Thoracic aorta (tissue), 2 donors: ENCODE measurements around the gene CAPS. TPM values are rescaled to one million over a fixed set of nuclear protein-coding genes. Genes with fewer than 3 reads are reported as not detected.

Source experiments
- ATAC-seq: fragments of 150-250 bp; one replicate; pipeline ENCODE4 v1.8.0; 2017; ENCODE audit warnings: low read depth; ENCODE audit not compliant: insufficient number of reproducible peaks, low FRiP score
- DNase-seq: peaks from one replicate; pipeline ENCODE4 v3.0.0-alpha.2; 2020; ENCODE audit warnings: low spot score
- H3K27ac ChIP-seq, 2 donors: fragments of 200-600 bp; sonication (generic); 1 replicate in 1 of 2; 2 replicates in 1 of 2; pipeline ENCODE4 v1.5.1; 2016; ENCODE audit warnings: mild to moderate bottlenecking in 2 of 2, moderate library complexity in 2 of 2
- H3K27me3 ChIP-seq: fragments of 200-600 bp; sonication (generic); replicated peaks from 2 replicates; pipeline ENCODE4 v1.6.0; 2016; ENCODE audit warnings: mild to moderate bottlenecking; ENCODE audit not compliant: insufficient read depth
- H3K36me3 ChIP-seq: fragments of 200-600 bp; sonication (generic); one replicate; pipeline ENCODE4 v1.5.1; 2016
- H3K4me1 ChIP-seq, 2 donors: fragments of 200-600 bp; sonication (generic); 1 replicate in 1 of 2; 2 replicates in 1 of 2; pipeline versions ENCODE4 v1.5.1 to v1.6.0; 2016; ENCODE audit warnings: low read depth in 2 of 2, mild to moderate bottlenecking in 1 of 2; ENCODE audit not compliant: control insufficient read depth in 1 of 2
- H3K4me3 ChIP-seq: fragments of 200-600 bp; sonication (generic); 2 replicates; pipeline ENCODE4 v1.5.1; 2016; ENCODE audit warnings: mild to moderate bottlenecking
- H3K9me3 ChIP-seq: fragments of 200-600 bp; sonication (generic); 2 replicates; pipeline ENCODE4 v1.5.1; 2016
- total RNA-seq, 2 donors: library from RNA; depleted of rRNA; stranded (reverse); fragments of >200 nt; gene quantifications; one replicate each; pipeline versions ENCODE4 v1.1.0 to v1.2.3, GENCODE V29; 2016
- TF ChIP-seq, protein P1 (sequence below): fragments of 200-600 bp; sonication (generic); IDR thresholded peaks from one replicate; pipeline ENCODE4 v1.5.1; 2019; ENCODE audit warnings: antibody characterized with exemption

The CAPS gene
- total RNA-seq, 2 donors from 2014 or later = 8.5 to 48.7 TPM

DNA sequence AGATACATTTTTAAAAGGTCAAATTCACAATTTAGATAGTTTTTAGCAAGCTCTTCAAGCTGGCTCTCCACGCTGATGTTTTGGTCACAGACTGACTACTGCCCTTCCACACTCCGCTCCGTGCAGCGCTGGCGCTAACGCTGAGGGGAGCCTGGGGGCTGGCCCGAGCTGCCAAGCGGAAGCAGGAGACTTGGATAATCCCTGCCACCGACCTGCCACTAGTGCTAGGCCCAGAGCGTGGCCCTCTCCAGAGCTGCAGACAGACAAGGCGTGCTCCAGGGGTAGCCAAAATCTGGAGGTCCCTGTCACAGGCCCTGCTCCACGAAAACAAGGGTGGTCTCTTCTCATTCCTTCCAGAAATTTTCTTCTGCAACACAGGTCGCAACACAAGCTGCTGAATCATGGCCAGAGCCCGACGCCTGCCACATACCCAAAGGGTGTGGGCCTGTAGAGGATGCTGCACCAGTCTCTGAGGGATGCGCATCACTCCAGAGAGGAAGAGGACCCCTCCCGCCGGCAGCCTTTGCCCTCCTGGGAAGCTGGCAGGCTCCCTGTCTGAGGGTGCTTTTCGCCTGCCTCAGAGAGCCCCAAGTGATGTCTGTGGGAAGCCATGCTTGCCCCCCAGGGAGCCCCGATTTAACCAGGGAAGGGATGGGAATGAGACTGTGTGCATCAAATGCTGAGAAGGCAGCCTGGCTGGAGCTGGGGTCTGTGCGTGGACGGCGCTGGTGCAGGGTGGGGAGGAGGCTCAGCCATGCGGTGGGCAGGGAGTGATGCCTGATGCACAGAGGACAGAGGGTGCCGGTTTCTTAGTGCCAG is 21.6 kb downstream of the CAPS start:
- no peak for DNase-seq
- TF ChIP-seq, protein P1, sequence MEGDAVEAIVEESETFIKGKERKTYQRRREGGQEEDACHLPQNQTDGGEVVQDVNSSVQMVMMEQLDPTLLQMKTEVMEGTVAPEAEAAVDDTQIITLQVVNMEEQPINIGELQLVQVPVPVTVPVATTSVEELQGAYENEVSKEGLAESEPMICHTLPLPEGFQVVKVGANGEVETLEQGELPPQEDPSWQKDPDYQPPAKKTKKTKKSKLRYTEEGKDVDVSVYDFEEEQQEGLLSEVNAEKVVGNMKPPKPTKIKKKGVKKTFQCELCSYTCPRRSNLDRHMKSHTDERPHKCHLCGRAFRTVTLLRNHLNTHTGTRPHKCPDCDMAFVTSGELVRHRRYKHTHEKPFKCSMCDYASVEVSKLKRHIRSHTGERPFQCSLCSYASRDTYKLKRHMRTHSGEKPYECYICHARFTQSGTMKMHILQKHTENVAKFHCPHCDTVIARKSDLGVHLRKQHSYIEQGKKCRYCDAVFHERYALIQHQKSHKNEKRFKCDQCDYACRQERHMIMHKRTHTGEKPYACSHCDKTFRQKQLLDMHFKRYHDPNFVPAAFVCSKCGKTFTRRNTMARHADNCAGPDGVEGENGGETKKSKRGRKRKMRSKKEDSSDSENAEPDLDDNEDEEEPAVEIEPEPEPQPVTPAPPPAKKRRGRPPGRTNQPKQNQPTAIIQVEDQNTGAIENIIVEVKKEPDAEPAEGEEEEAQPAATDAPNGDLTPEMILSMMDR = no peak
- H3K4me1 ChIP-seq = peaks cover 4 to 19% of the 10 kb centered on the region in 2 donors
- no peaks in the 10 kb centered on the region for H3K27me3 ChIP-seq
- H3K4me3 ChIP-seq = no peak overlapping the region
- H3K36me3 ChIP-seq = peaks cover 30% of the 10 kb centered on the region
- no peaks in the 10 kb centered on the region for H3K9me3 ChIP-seq
- no peak for ATAC-seq
- H3K27ac ChIP-seq = peak overlapping the region in 1 of 2 donors; percentile 15

DNA sequence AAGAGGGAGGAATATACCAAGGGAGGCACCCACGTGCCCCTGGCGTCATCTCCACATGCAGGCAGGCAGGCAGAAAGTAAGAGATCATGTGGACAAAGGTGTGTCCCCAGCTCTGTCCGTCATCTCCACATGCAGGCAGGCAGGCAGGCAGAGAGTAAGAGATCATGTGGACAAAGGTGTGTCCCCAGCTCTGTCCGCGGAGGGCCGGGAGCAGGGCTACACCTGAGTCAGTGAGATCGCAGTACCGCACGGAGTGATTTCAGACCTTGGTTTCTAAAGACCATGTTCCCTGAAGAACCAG is 22.2 kb downstream of the CAPS start:
- peaks cover 34% of the 10 kb centered on the region for H3K36me3 ChIP-seq
- no peak for ATAC-seq
- H3K4me3 ChIP-seq = no peak overlapping the region
- H3K27ac ChIP-seq = no peak overlapping the region
- H3K9me3 ChIP-seq = no peaks in the 10 kb centered on the region
- no peaks in the 10 kb centered on the region for H3K27me3 ChIP-seq
- H3K4me1 ChIP-seq = peaks cover 4 to 19% of the 10 kb centered on the region in 2 donors
- DNase-seq = no peak
- TF ChIP-seq, protein P1 = no peak

DNA sequence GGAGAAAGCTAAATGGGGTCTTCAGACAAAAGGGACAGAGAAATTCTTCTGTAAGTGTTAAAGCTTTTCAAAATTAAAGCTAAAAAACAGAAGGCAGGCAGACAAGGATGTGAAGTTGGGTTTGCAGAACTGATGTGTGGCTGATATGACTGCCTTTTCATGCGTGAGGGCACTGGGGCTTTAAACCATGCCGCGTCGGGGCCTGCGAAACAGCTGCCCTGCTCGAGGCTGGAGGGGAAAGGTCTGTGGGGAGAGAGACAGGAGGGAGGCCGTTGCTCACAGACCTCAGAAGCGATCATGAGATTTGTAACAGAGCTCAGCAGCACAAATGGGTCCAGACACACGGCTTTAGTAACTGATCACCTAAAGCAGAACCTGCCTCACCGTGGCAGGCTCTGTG is 23.5 kb downstream of the CAPS start:
- Histone ChIP-seq H3K4me1 (peaks cover 4 to 19% of the 10 kb centered on the region in 2 donors), H3K36me3 (peaks cover 30% of the 10 kb centered on the region), H3K27me3 (no peaks in the 10 kb centered on the region), H3K27ac (no peak overlapping the region), H3K9me3 (no peaks in the 10 kb centered on the region), H3K4me3 (no peak overlapping the region)
- ATAC-seq (no peak), DNase-seq (no peak)
- TF ChIP-seq, protein P1 = no peak

DNA sequence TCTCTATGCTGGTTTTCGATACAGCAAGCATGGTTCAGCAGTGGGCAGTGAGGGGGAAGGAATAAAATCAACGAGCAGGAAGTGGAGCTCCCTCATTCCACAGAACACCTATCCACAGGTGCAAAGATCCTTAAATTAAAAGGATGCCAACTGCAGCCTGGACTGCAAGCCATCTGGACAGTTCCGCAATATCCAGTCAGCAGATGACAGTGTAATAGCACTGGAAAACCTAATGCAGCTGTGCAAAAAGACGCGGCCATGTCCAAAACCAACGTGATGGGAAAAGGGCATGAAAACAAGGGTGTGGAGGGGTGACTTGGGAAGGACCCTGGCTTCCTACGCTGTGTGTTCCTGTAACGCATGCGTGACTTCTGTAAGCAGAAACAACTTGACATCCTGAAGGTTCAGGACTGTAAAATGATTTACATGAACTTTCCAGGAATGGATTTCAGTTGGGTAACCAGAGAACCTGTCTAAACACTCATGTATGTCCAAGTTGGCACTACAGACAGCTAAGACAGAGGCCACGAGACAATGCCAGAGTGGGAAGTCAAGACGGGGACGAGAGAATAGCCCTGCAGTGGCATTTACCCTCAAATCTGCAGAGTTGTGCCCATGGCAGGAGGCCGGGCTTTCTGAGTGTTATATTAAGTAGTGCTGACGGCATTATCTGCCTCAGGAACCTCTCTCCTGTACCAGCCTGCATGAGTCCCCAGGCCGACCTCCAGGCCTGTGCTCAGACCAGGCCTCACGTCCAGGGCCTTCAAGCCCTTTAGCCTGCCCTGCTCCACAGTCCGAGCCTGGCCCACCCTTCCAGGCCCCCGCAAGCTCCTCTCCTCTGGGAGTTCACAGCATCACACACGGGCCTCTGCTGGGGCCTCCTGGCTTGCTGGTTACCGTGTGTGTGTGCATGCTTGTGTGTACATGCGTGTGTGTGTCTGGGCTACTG is 26.5 kb downstream of the CAPS start:
- H3K27me3 ChIP-seq = no peaks in the 10 kb centered on the region
- H3K4me1 ChIP-seq = peaks cover under 1 to 4% of the 10 kb centered on the region in 2 donors
- peaks cover 27% of the 10 kb centered on the region for H3K36me3 ChIP-seq
- DNase-seq (no peak), ATAC-seq (no peak)
- TF ChIP-seq, protein P1 = no peak
- H3K4me3 ChIP-seq = no peak overlapping the region
- H3K27ac ChIP-seq = no peak overlapping the region
- no peaks in the 10 kb centered on the region for H3K9me3 ChIP-seq

- TF ChIP-seq, protein P1 = no peak
- DNase-seq (no peak), ATAC-seq (no peak)
- no peak overlapping the region for H3K4me3 ChIP-seq
- H3K27ac ChIP-seq = no peak overlapping the region
- H3K27me3 ChIP-seq = no peaks in the 10 kb centered on the region
- peaks cover 0 to 4% of the 10 kb centered on the region in 2 donors for H3K4me1 ChIP-seq
- peaks cover 27% of the 10 kb centered on the region for H3K36me3 ChIP-seq
- no peaks in the 10 kb centered on the region for H3K9me3 ChIP-seq
Measured at GRCh38 chr19:5941673-5942072, 27.6 kb downstream of the CAPS start.
